H7 (cell line): ENCODE data around the gene CEP57. TPM values are rescaled to one million over a fixed set of nuclear protein-coding genes. Genes with fewer than 3 reads are reported as not detected.
A peak's percentile ranks its signal among the peaks of the same experiment; 100 is the strongest.

Experiments used
- DNase-seq: peaks from one replicate; pipeline ENCODE4 v3.0.0; 2012
- H3K27me3 ChIP-seq: 2 replicates; pipeline ENCODE4 v1.6.0; 2011; ENCODE audit warnings: mild to moderate bottlenecking, low read length; ENCODE audit not compliant: control insufficient read depth, insufficient read depth
- H3K36me3 ChIP-seq: replicated peaks from 2 replicates; pipeline ENCODE4 v1.5.1; 2011; ENCODE audit warnings: low read length; ENCODE audit not compliant: control insufficient read depth, insufficient read depth
- H3K4me3 ChIP-seq: 2 replicates; pipeline ENCODE4 v1.5.1; 2011; ENCODE audit warnings: low read depth, mild to moderate bottlenecking, control low read depth, low read length, moderate library complexity; ENCODE audit not compliant: insufficient read depth
- total RNA-seq: library from RNA; depleted of rRNA; stranded (reverse); fragments of >200 nt; shearing (Covaris generic); gene quantifications from 2 replicates; pipeline ENCODE4 v1.2.3, GENCODE V29; 2014; rRNA removed

Gene CEP57
- total RNA-seq = 55.2 and 94.9 TPM in 2 replicates

GRCh38 chr11:95790123-95790932 lies at the start of gene CEP57:
TSS of gene CEP57 (plus strand) at chr11:95790498. CDS start at chr11:95790699, 201 bp downstream.
- Histone ChIP-seq H3K4me3 (peak within 1 kb of the TSS; percentile 70), H3K27me3 (no peaks in the 10 kb centered on the region), H3K36me3 (peaks cover 4% of the 10 kb centered on the region)
- peak; percentile 87 for DNase-seq

- Histone ChIP-seq H3K36me3 (no peaks in the 10 kb centered on the region), H3K4me3 (no peak overlapping the region), H3K27me3 (no peaks in the 10 kb centered on the region)
- no peak for DNase-seq
Measured at GRCh38 chr11:95750101-95750500, 40.2 kb upstream of the CEP57 start.

- Histone ChIP-seq H3K36me3 (no peaks in the 10 kb centered on the region), H3K27me3 (no peaks in the 10 kb centered on the region), H3K4me3 (no peak overlapping the region)
- no peak for DNase-seq
Measured at GRCh38 chr11:95751515-95751914, 38.8 kb upstream of the CEP57 start.

- Histone ChIP-seq H3K36me3 (no peaks in the 10 kb centered on the region), H3K4me3 (no peak overlapping the region), H3K27me3 (no peaks in the 10 kb centered on the region)
- no peak for DNase-seq
Measured at GRCh38 chr11:95760941-95761340, 29.4 kb upstream of the CEP57 start.

- no peak overlapping the region for H3K4me3 ChIP-seq
- DNase-seq = no peak
- no peaks in the 10 kb centered on the region for H3K36me3 ChIP-seq
- no peaks in the 10 kb centered on the region for H3K27me3 ChIP-seq
Measured at GRCh38 chr11:95762534-95762933, 27.8 kb upstream of the CEP57 start.

- Histone ChIP-seq H3K4me3 (no peak overlapping the region), H3K36me3 (peaks cover 1% of the 10 kb centered on the region; the same call in 1 of the 2 replicates), H3K27me3 (no peaks in the 10 kb centered on the region)
- peak; percentile 17 for DNase-seq
Measured at GRCh38 chr11:95764267-95764898, 25.9 kb upstream of the CEP57 start.

- Histone ChIP-seq H3K4me3 (no peak overlapping the region), H3K27me3 (no peaks in the 10 kb centered on the region), H3K36me3 (peaks cover 3% of the 10 kb centered on the region)
- DNase-seq = no peak
Measured at GRCh38 chr11:95766701-95767100, 23.6 kb upstream of the CEP57 start.

GRCh38 chr11:95767498-95767897 lies 22.8 kb upstream of the CEP57 start:
- Histone ChIP-seq H3K4me3 (no peak overlapping the region), H3K36me3 (peaks cover 3% of the 10 kb centered on the region)
- no peak for DNase-seq

GRCh38 chr11:95768521-95768920 lies 21.8 kb upstream of the CEP57 start:
- H3K36me3 ChIP-seq = peaks cover 3% of the 10 kb centered on the region
- no peaks in the 10 kb centered on the region for H3K27me3 ChIP-seq
- no peak for DNase-seq
- H3K4me3 ChIP-seq = no peak overlapping the region

More at GRCh38 chr11:95767498-95767897, 22.8 kb upstream of the CEP57 start:
- no peaks in the 10 kb centered on the region for H3K27me3 ChIP-seq

GRCh38 chr11:95776859-95777258 lies 13.4 kb upstream of the CEP57 start:
- H3K36me3 ChIP-seq = peaks cover 11% of the 10 kb centered on the region
- no peak for DNase-seq
- H3K4me3 ChIP-seq = no peak overlapping the region
- no peaks in the 10 kb centered on the region for H3K27me3 ChIP-seq

- no peaks in the 10 kb centered on the region for H3K27me3 ChIP-seq
- no peak overlapping the region for H3K4me3 ChIP-seq
- DNase-seq = no peak
- H3K36me3 ChIP-seq = peaks cover 16% of the 10 kb centered on the region
Measured at GRCh38 chr11:95778699-95779098, 11.6 kb upstream of the CEP57 start.

- no peak for DNase-seq
- Histone ChIP-seq H3K4me3 (no peak overlapping the region), H3K27me3 (no peaks in the 10 kb centered on the region), H3K36me3 (peaks cover 22% of the 10 kb centered on the region)
Measured at GRCh38 chr11:95780544-95780943, 9.8 kb upstream of the CEP57 start.

GRCh38 chr11:95788921-95789505 lies 1.3 kb upstream of the CEP57 start:
- Histone ChIP-seq H3K27me3 (no peaks in the 10 kb centered on the region), H3K4me3 (peak overlapping the region; percentile 70)
- DNase-seq = peak; percentile 54

GRCh38 chr11:95789506-95790122 lies 684 bp upstream of the CEP57 start, which contains the start of gene FAM76B:
TSS of gene FAM76B (minus strand) at chr11:95789782. CDS start at chr11:95789478, 304 bp downstream.
- Histone ChIP-seq H3K4me3 (peak within 1 kb of the TSS; percentile 70), H3K36me3 (peaks cover 10% of the 10 kb centered on the region), H3K27me3 (no peaks in the 10 kb centered on the region)
- peak; percentile 88 for DNase-seq

More at GRCh38 chr11:95788921-95789505, 1.3 kb upstream of the CEP57 start:
- H3K36me3 ChIP-seq = peaks cover 11% of the 10 kb centered on the region
